GM12865 (cell line): Measurements from ENCODE around the gene COL26A1.

Experiments
- DNase-seq: peaks from one replicate; pipeline ENCODE4 v3.0.0; 2010; ENCODE audit warnings: low read depth
- H3K4me3 ChIP-seq: 2 replicates; pipeline ENCODE4 v1.5.1; 2011; ENCODE audit warnings: mild to moderate bottlenecking, low read depth, low read length, control low read depth
- CTCF ChIP-seq: IDR thresholded peaks from 2 replicates; pipeline ENCODE4 v1.5.1; 2011; ENCODE audit warnings: low read length, control low read depth, low read depth, inconsistent platforms; ENCODE audit not compliant: insufficient read depth; ENCODE audit errors: missing control alignments

The COL26A1 gene

GRCh38 chr7:101370836-101371235, 8.2 kb downstream of the COL26A1 start:
- TF ChIP-seq CTCF = no peak
- no peak overlapping the region for H3K4me3 ChIP-seq
- DNase-seq = peak; percentile 3

GRCh38 chr7:101373812-101374614, 11.3 kb downstream of the COL26A1 start:
- no peak for DNase-seq
- no peak overlapping the region for H3K4me3 ChIP-seq
- no peak for TF ChIP-seq CTCF

- H3K4me3 ChIP-seq = no peak overlapping the region
- DNase-seq = no peak
- TF ChIP-seq CTCF = no peak
These were observed 12.3 kb downstream of the COL26A1 start for GRCh38 chr7:101374990-101375389.

GRCh38 chr7:101376601-101377000, 13.9 kb downstream of the COL26A1 start:
- no peak for DNase-seq
- H3K4me3 ChIP-seq = no peak overlapping the region
- no peak for TF ChIP-seq CTCF

- TF ChIP-seq CTCF = no peak
- no peak overlapping the region for H3K4me3 ChIP-seq
- no peak for DNase-seq
These were observed 14.6 kb downstream of the COL26A1 start for GRCh38 chr7:101377189-101377736.

- TF ChIP-seq CTCF = no peak
- H3K4me3 ChIP-seq = no peak overlapping the region
- no peak for DNase-seq
These were observed 16.1 kb downstream of the COL26A1 start for GRCh38 chr7:101378751-101379174.
